PC-9 (cell line): Measurements from ENCODE around the gene PGP. TPM values are rescaled to one million over a fixed set of nuclear protein-coding genes. Genes with fewer than 3 reads are reported as not detected.

ENCODE experiments used
- BruUV-seq: library from RNA; stranded (reverse); fragments of 400-500 nt; replicated peaks from 2 replicates; lab custom pipeline; 2021; lab: Mats Ljungman, UMichigan
- CTCF ChIA-PET: fragments of 300-600 bp; sonication (Branson Sonifier 250); formaldehyde crosslinking; loops from one replicate; lab custom pipeline; 2022; ENCODE audit warnings: antibody characterized with exemption; lab: Charles Lee
- POLR2A ChIA-PET: fragments of 300-600 bp; sonication (Branson Sonifier 250); formaldehyde crosslinking; loops from one replicate; lab custom pipeline; 2022; ENCODE audit warnings: antibody characterized with exemption; ENCODE audit not compliant: unreplicated experiment; lab: Charles Lee
- DNase-seq, 2 experiments: peaks; one replicate each; pipeline versions ENCODE4 v3.0.0 to v3.0.0-alpha.2; 2015 to 2022; ENCODE audit warnings: mixed read lengths in 1 of 2
- H2AFZ ChIP-seq: fragments of 200-600 bp; sonication (generic); 2 replicates; pipeline ENCODE4 v1.8.1; 2017; ENCODE audit warnings: antibody characterized with exemption
- H3F3A ChIP-seq: fragments of 200-600 bp; sonication (generic); 2 replicates; pipeline ENCODE4 v1.8.1; 2017; ENCODE audit warnings: antibody characterized with exemption, mild to moderate bottlenecking, low read depth; ENCODE audit not compliant: insufficient read depth
- H3K27ac ChIP-seq: fragments of 200-600 bp; sonication (generic); 2 replicates; pipeline ENCODE4 v1.6.1; 2016; ENCODE audit warnings: mixed run types
- H3K27me3 ChIP-seq: fragments of 200-600 bp; sonication (generic); 2 replicates; pipeline ENCODE4 v1.6.1; 2016; ENCODE audit warnings: low read depth, mixed run types; ENCODE audit not compliant: insufficient read depth
- H3K36me3 ChIP-seq: fragments of 200-600 bp; sonication (generic); 2 replicates; pipeline ENCODE4 v1.6.1; 2016; ENCODE audit warnings: low read depth, mixed run types
- H3K4me1 ChIP-seq: fragments of 200-600 bp; sonication (generic); replicated peaks from 2 replicates; pipeline ENCODE4 v1.6.1; 2016; ENCODE audit warnings: mixed run types; ENCODE audit not compliant: insufficient read depth
- H3K4me2 ChIP-seq: fragments of 200-600 bp; sonication (generic); 2 replicates; pipeline ENCODE4 v1.6.1; 2017; ENCODE audit warnings: mixed run types
- H3K4me3 ChIP-seq: fragments of 200-600 bp; sonication (generic); 2 replicates; pipeline ENCODE4 v1.6.1; 2016; ENCODE audit warnings: mixed run types
- H3K79me2 ChIP-seq: fragments of 200-600 bp; sonication (generic); 2 replicates; pipeline ENCODE4 v1.6.1; 2017; ENCODE audit warnings: low read depth, mixed run types
- H3K9me2 ChIP-seq: fragments of 200-600 bp; sonication (generic); 2 replicates; pipeline ENCODE4 v1.8.1; 2017; ENCODE audit warnings: mild to moderate bottlenecking; ENCODE audit not compliant: insufficient read depth
- H3K9me3 ChIP-seq: fragments of 200-600 bp; sonication (generic); 2 replicates; pipeline ENCODE4 v1.8.1; 2016; ENCODE audit warnings: low read depth; ENCODE audit not compliant: insufficient read depth
- H4K20me1 ChIP-seq: fragments of 200-600 bp; sonication (generic); 2 replicates; pipeline ENCODE4 v1.8.1; 2017; ENCODE audit not compliant: insufficient read depth
- CTCF ChIP-seq: fragments of 200-600 bp; sonication (generic); conservative IDR thresholded peaks from 2 replicates; pipeline ENCODE4 v1.6.1; 2017; ENCODE audit warnings: mixed run types, antibody characterized with exemption, mild to moderate bottlenecking, moderate library complexity
- EZH2 ChIP-seq: fragments of 200-600 bp; sonication (generic); IDR thresholded peaks from 2 replicates; pipeline ENCODE4 v1.8.0; 2017; ENCODE audit warnings: antibody characterized with exemption, low read depth
- intact Hi-C: fragments of 100-400 bp; cut with micrococcal nuclease; formaldehyde crosslinking; loops from one replicate; pipeline ENCODE4 v1.10.0; 2022; ENCODE audit not compliant: unreplicated experiment
- total RNA-seq: library from RNA; stranded (reverse); gene quantifications from 2 replicates; pipeline ENCODE4 v1.2.3, GENCODE V29; 2021

PGP gene
- total RNA-seq, 1 experiment from 2014 or later: 23.4 TPM

- POLR2A ChIA-PET: interaction anchor here (0.5 to 0.8 kb wide), 4 partner anchors 16 to 247 kb away, joined by 3 to 8 read pairs (median 6); no protein-coding TSS in a partner anchor
- Histone ChIP-seq H3F3A (peaks cover 18% of the 10 kb centered on the region), H3K27ac (no peak overlapping the region), H2AFZ (no peak overlapping the region), H3K9me2 (no peaks in the 10 kb centered on the region), H3K4me2 (peak overlapping the region; percentile 57), H3K4me3 (no peak overlapping the region), H3K4me1 (peaks cover 20% of the 10 kb centered on the region), H3K9me3 (no peaks in the 10 kb centered on the region), H4K20me1 (peaks cover 41% of the 10 kb centered on the region), H3K27me3 (no peaks in the 10 kb centered on the region), H3K79me2 (peaks cover 51% of the 10 kb centered on the region), H3K36me3 (peaks cover 4% of the 10 kb centered on the region; the same call in 1 of the 2 replicates)
- no peak for DNase-seq
- BruUV-seq: no TSS peak
- intact Hi-C loops: loop anchor here (10.0 kb wide), 1 partner anchor 678 kb away; no protein-coding TSS in a partner anchor
- TF ChIP-seq EZH2 (no peak), CTCF (no peak)
- CTCF ChIA-PET: interaction anchor here (0.6 kb wide), 1 partner anchor 136 kb away, joined by 6 read pairs; no protein-coding TSS in a partner anchor
Observed at GRCh38 chr16:2226245-2226793, 11.7 kb upstream of the PGP start.

- peaks cover 4% of the 10 kb centered on the region; the same call in 1 of the 2 replicates for H3K36me3 ChIP-seq
- H3K27me3 ChIP-seq: no peaks in the 10 kb centered on the region
- H3K4me1 ChIP-seq: peaks cover 20% of the 10 kb centered on the region
- TF ChIP-seq EZH2: no peak
- CTCF ChIA-PET: no interaction called here
- BruUV-seq: TSS peak; percentile 56
- peaks cover 18% of the 10 kb centered on the region for H3F3A ChIP-seq
- peaks cover 34% of the 10 kb centered on the region for H4K20me1 ChIP-seq
- POLR2A ChIA-PET: interaction anchor here (0.7 to 1.0 kb wide), 2 partner anchors 35 to 69 kb away, joined by 5 to 8 read pairs; partner anchors contain the start of gene TRAF7
- H3K9me3 ChIP-seq: no peaks in the 10 kb centered on the region
- peaks cover 51% of the 10 kb centered on the region for H3K79me2 ChIP-seq
- H3K4me2 ChIP-seq: peak overlapping the region; percentile 70
- H3K9me2 ChIP-seq: no peaks in the 10 kb centered on the region
- H3K4me3 ChIP-seq: peak overlapping the region; percentile 83
- peak in 1 of 2 experiments; percentile 71 for DNase-seq
- H3K27ac ChIP-seq: peak overlapping the region; percentile 24
- peak overlapping the region; percentile 83 for H2AFZ ChIP-seq
- intact Hi-C loops: loop anchor here (1.0 to 10.0 kb wide), 5 partner anchors 9 to 681 kb away; partner anchors contain the start of genes ECI1 and RNPS1
Observed at GRCh38 chr16:2223942-2224486, 9.4 kb upstream of the PGP start.

- Histone ChIP-seq H3K36me3 (peaks cover 4% of the 10 kb centered on the region; the same call in 1 of the 2 replicates), H3K4me2 (peak within 1 kb of the TSS; percentile 78), H3K27ac (peak within 1 kb of the TSS; percentile 24), H3K9me3 (no peaks in the 10 kb centered on the region), H3K27me3 (no peaks in the 10 kb centered on the region), H2AFZ (peak within 1 kb of the TSS; percentile 83), H4K20me1 (peaks cover 27% of the 10 kb centered on the region), H3K4me1 (peaks cover 20% of the 10 kb centered on the region), H3K9me2 (no peaks in the 10 kb centered on the region), H3K79me2 (peaks cover 48% of the 10 kb centered on the region), H3F3A (peaks cover 18% of the 10 kb centered on the region), H3K4me3 (peak within 1 kb of the TSS; percentile 83)
- CTCF ChIA-PET: no interaction called here
- no TSS peak for BruUV-seq
- intact Hi-C loops: loop anchor here (1.0 to 10.0 kb wide), 5 partner anchors 8 to 681 kb away; partner anchors contain the start of genes ECI1 and RNPS1
- POLR2A ChIA-PET: interaction anchor here (0.5 to 1.0 kb wide), 3 partner anchors 36 to 310 kb away, joined by 5 to 17 read pairs (median 8); partner anchors contain the start of gene TRAF7
- TF ChIP-seq EZH2 (no peak), CTCF (no peak)
- DNase-seq: peak; percentile 96 to 100
Observed at GRCh38 chr16:2223221-2223941, 8.7 kb upstream of the PGP start, which contains the start of gene E4F1. E4F1 (plus strand) TSS chr16:2223591; CDS start chr16:2223614, 23 bp downstream.
